GM12872 (cell line): ENCODE results near the gene HUNK.

Experiments used
- TF ChIP-seq, protein P1 (sequence below): IDR thresholded peaks from 3 replicates; pipeline ENCODE4 v1.5.1; 2011; ENCODE audit warnings: low read depth, mild to moderate bottlenecking, low read length, moderate library complexity; ENCODE audit not compliant: insufficient read depth

Gene HUNK

GRCh38 chr21:31844206-31844605, 28.6 kb upstream of the HUNK start:
- TF ChIP-seq, protein P1, sequence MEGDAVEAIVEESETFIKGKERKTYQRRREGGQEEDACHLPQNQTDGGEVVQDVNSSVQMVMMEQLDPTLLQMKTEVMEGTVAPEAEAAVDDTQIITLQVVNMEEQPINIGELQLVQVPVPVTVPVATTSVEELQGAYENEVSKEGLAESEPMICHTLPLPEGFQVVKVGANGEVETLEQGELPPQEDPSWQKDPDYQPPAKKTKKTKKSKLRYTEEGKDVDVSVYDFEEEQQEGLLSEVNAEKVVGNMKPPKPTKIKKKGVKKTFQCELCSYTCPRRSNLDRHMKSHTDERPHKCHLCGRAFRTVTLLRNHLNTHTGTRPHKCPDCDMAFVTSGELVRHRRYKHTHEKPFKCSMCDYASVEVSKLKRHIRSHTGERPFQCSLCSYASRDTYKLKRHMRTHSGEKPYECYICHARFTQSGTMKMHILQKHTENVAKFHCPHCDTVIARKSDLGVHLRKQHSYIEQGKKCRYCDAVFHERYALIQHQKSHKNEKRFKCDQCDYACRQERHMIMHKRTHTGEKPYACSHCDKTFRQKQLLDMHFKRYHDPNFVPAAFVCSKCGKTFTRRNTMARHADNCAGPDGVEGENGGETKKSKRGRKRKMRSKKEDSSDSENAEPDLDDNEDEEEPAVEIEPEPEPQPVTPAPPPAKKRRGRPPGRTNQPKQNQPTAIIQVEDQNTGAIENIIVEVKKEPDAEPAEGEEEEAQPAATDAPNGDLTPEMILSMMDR: no peak

GRCh38 chr21:31845151-31845729, 27.6 kb upstream of the HUNK start:
- TF ChIP-seq, protein P1: no peak

- TF ChIP-seq, protein P1: no peak
Measured at GRCh38 chr21:31846690-31847089, 26.1 kb upstream of the HUNK start.

- TF ChIP-seq, protein P1: no peak
Measured at GRCh38 chr21:31847761-31848160, 25.1 kb upstream of the HUNK start.

- TF ChIP-seq, protein P1: no peak
Measured at GRCh38 chr21:31848326-31848985, 24.4 kb upstream of the HUNK start.

- TF ChIP-seq, protein P1: no peak
Measured at GRCh38 chr21:31850886-31851285, 21.9 kb upstream of the HUNK start.

- TF ChIP-seq, protein P1: no peak
Measured at GRCh38 chr21:31855180-31855579, 17.6 kb upstream of the HUNK start.
